Measurements from ENCODE around the gene PACSIN3. TPM values are rescaled to one million over a fixed set of nuclear protein-coding genes. Genes with fewer than 3 reads are reported as not detected.
"Not testable (repeated sequence)": the region's sequence is repeated elsewhere in the genome, so short reads cannot be mapped to it uniquely, and the experiment has no call there.

Gene PACSIN3
- total and polyA plus RNA-seq, 9 donors: 123 to 239 (median 203) TPM

- DNase-seq: no peak
- Histone ChIP-seq H3K27me3 (ENCODE audit: control insufficient read depth, insufficient read depth, low read length) (no peaks in the 10 kb centered on the region), H3K27ac (ENCODE audit: low read length) (no peak overlapping the region), H3K9me3 (replicated peaks; ENCODE audit: control insufficient read depth, low read depth, low read length) (no peaks in the 10 kb centered on the region), H3K4me1 (ENCODE audit: control insufficient read depth, insufficient read depth, low read length) (peaks cover 16% of the 10 kb centered on the region), H3K36me3 (ENCODE audit: control insufficient read depth, insufficient read depth, low read length) (peaks cover 8% of the 10 kb centered on the region), H3K4me3 (ENCODE audit: low read length) (no peak overlapping the region)
- no CpG with 5 or more reads among the region's 1 CpG for WGBS (ENCODE audit: insufficient coverage)
Observed at GRCh38 chr11:47220401-47220821, 34.2 kb upstream of the PACSIN3 start.

DNA sequence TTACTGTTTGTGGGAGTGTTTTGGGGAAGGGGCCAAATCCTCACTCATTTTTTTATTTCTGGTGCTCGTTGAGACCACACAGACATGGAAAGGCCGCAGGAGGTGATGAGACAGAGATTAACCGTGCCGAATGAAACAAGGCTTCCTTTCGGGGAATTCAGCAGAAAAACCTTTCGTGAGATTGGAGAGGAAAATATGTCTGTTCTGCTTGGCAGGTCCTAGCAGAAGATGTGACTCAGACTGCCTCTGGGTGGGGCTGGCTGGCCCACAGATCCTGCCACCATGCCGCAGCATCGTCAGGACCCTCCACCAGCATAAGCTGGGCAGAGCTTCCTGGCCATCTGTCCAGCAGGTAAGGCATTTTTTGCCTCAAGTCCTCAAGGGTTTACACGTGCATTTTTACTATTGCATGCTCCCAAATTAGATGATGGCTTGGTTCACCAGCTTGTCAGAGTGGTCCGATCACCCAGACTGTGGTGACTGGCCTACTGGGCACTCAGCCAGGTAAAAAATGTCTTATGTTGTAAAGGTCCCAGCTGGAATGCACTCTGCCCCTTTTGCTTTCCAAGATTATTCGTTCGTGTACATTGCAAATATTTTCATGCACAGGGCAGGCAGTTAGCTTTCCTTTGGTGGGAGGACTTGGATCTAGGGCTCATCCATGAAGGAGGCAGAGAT, 30.0 kb upstream of the PACSIN3 start:
- H3K36me3 ChIP-seq (ENCODE audit: control insufficient read depth, insufficient read depth, low read length): peaks cover 3% of the 10 kb centered on the region
- peaks cover 30% of the 10 kb centered on the region for H3K4me1 ChIP-seq (ENCODE audit: control insufficient read depth, insufficient read depth, low read length)
- peak; percentile 86 for DNase-seq
- H3K27me3 ChIP-seq (ENCODE audit: control insufficient read depth, insufficient read depth, low read length): no peaks in the 10 kb centered on the region
- peak overlapping the region; percentile 65 for H3K4me3 ChIP-seq (ENCODE audit: low read length)
- 4% methylated on average over 9 of the region's 12 CpGs for WGBS (ENCODE audit: insufficient coverage)
- H3K9me3 ChIP-seq (replicated peaks; ENCODE audit: control insufficient read depth, low read depth, low read length): no peaks in the 10 kb centered on the region
- peak overlapping the region; percentile 97 for H3K27ac ChIP-seq (ENCODE audit: low read length)

DNA sequence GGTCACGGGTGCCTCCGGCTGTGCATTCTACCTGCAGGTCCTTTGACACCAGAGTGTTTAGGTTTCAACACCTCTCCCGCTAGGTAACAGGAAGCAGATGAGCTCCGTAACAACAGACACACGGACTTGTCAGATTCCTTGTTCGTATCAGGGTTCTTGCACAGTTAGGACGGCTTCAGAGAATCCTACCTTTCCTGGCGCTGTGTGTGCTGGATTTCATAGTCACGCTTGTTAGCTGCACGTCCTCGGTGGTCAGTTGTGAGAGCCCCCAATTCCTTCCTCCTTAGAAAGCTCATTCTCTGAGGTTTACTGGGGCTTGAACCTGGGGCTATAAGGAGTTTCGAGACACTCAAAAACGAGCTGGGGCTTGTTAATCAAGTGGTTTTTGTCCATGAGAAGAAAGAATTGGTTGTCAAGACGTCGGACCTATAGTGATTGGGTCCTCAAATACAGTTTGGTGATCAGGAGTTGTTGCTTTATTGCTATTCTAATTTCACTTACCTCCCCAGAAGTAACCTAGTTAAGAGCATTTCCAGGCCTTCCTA, 29.2 kb upstream of the PACSIN3 start:
- H3K4me1 ChIP-seq (ENCODE audit: control insufficient read depth, insufficient read depth, low read length): peaks cover 30% of the 10 kb centered on the region
- H3K27ac ChIP-seq (ENCODE audit: low read length): peak overlapping the region; percentile 97
- WGBS (ENCODE audit: insufficient coverage): 7% methylated on average over 9 of the region's 15 CpGs
- H3K9me3 ChIP-seq (replicated peaks; ENCODE audit: control insufficient read depth, low read depth, low read length): no peaks in the 10 kb centered on the region
- no peaks in the 10 kb centered on the region for H3K27me3 ChIP-seq (ENCODE audit: control insufficient read depth, insufficient read depth, low read length)
- DNase-seq: no peak
- H3K4me3 ChIP-seq (ENCODE audit: low read length): peak overlapping the region; percentile 65
- peaks cover 3% of the 10 kb centered on the region for H3K36me3 ChIP-seq (ENCODE audit: control insufficient read depth, insufficient read depth, low read length)

DNA sequence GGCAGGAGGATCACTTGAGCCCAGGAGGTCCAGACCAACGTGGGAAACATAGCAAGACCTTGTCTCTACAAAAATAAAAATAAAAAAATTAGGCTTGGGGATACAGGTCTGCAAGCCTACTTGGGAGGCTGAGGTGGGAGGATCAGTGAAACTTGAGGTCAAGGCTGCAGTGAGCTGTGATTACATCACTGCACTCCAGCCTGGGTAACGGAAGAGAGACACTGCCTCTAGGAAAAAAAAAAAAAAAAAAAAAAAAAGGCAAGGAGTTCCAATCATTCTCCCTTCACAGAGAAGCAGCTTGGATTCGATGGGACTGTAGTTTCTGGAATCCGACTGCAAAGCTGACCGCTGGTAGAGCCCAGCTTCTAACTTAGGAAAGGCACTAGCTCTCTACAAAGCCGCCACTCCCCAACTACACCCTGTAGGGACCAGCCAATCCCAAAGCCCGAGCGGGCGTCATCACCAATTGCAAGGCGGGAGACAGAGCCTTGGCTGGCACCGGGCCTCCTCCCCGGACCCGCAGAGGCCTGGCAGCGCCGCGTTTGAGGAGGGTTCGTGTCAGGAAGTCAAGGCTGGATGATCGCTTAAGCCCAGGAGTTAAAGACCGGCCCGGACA, 27.8 kb upstream of the PACSIN3 start:
- H3K9me3 ChIP-seq (replicated peaks; ENCODE audit: control insufficient read depth, low read depth, low read length): no peaks in the 10 kb centered on the region
- peaks cover 30% of the 10 kb centered on the region for H3K4me1 ChIP-seq (ENCODE audit: control insufficient read depth, insufficient read depth, low read length)
- H3K27ac ChIP-seq (ENCODE audit: low read length): peak overlapping the region; percentile 97
- H3K27me3 ChIP-seq (ENCODE audit: control insufficient read depth, insufficient read depth, low read length): no peaks in the 10 kb centered on the region
- DNase-seq: peak; percentile 93
- H3K36me3 ChIP-seq (ENCODE audit: control insufficient read depth, insufficient read depth, low read length): no peaks in the 10 kb centered on the region
- H3K4me3 ChIP-seq (ENCODE audit: low read length): peak overlapping the region; percentile 65
- WGBS (ENCODE audit: insufficient coverage): 17% methylated on average over 14 of the region's 20 CpGs

DNA sequence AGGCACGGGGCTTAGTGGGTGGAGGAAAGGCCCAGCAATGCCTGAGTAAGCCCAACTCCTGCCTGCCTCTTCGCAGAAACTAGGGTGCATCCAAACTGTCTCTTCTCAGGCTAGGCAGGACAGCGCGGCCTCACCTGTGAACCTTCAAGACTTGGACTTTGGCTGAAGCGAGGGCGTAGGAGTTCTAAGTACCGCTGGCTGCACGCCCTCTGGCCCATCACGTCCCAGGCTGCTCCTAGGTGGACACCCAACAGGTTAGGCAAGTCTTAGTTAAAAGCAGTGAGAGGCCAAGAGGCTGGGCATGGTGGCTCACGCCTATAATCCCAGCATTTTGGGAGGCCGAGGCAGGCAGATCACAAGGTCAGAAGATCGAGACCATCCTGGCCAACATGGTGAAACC, 26.7 kb upstream of the PACSIN3 start:
- Histone ChIP-seq H3K9me3 (replicated peaks; ENCODE audit: control insufficient read depth, low read depth, low read length) (no peaks in the 10 kb centered on the region), H3K4me3 (ENCODE audit: low read length) (no peak overlapping the region), H3K27me3 (ENCODE audit: control insufficient read depth, insufficient read depth, low read length) (no peaks in the 10 kb centered on the region), H3K36me3 (ENCODE audit: control insufficient read depth, insufficient read depth, low read length) (no peaks in the 10 kb centered on the region), H3K4me1 (ENCODE audit: control insufficient read depth, insufficient read depth, low read length) (peaks cover 30% of the 10 kb centered on the region), H3K27ac (ENCODE audit: low read length) (no peak overlapping the region)
- 88% methylated on average over 10 of the region's 12 CpGs for WGBS (ENCODE audit: insufficient coverage)
- DNase-seq: no peak

DNA sequence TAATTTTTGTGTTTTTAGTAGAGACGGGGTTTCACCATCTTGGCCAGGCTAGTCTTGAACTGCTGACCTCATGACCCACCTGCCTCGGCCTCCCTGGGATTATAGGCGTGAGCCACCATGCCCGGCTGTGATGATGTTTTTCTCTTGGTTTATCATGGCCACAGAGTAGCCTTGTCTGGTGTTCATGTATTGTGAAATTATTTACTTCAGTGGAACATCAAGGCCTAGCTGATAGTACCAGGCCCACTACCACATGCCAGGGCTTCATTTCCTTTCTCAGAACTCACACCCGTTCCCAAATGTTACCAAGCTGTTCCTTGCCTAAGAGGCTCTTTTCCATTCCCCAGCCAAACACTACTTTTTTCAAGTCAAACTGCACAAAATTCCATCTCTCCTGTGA, 22.4 kb upstream of the PACSIN3 start:
- H3K27ac ChIP-seq (ENCODE audit: low read length): no peak overlapping the region
- no peak for DNase-seq
- no peaks in the 10 kb centered on the region for H3K4me1 ChIP-seq (ENCODE audit: control insufficient read depth, insufficient read depth, low read length)
- no peaks in the 10 kb centered on the region for H3K36me3 ChIP-seq (ENCODE audit: control insufficient read depth, insufficient read depth, low read length)
- 86% methylated on average over 3 of the region's 5 CpGs for WGBS (ENCODE audit: insufficient coverage)
- no peaks in the 10 kb centered on the region for H3K27me3 ChIP-seq (ENCODE audit: control insufficient read depth, insufficient read depth, low read length)
- H3K9me3 ChIP-seq (replicated peaks; ENCODE audit: control insufficient read depth, low read depth, low read length): no peaks in the 10 kb centered on the region
- H3K4me3 ChIP-seq (ENCODE audit: low read length): no peak overlapping the region

DNA sequence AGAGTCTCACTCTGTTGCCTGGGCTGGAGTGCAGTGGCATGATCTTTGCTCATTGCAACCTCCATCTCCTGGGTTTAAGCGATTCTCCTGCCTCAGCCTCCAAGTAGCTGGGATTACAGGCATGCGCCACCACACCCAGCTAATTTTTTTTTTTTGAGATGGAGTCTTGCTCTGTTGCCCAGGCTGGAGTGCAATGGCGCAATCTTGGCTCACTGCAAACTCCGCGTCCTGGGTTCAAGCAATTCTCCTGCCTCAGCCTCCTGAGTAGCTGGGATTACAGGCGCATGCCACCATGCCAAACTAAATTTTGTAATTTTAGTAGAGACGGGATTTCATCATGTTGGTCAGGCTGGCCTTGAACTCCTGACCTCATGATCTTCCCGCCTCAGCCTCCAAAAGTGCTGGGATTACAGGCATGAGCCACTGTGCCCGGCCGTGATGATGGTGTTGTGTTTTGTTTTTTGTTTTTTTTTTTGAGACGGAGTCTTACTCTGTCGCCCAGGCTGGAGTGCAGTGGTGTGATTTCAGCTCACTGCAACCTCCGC, 21.8 kb upstream of the PACSIN3 start:
- H3K27me3 ChIP-seq (ENCODE audit: control insufficient read depth, insufficient read depth, low read length); H3K4me3 ChIP-seq (ENCODE audit: low read length); DNase-seq; H3K9me3 ChIP-seq (replicated peaks; ENCODE audit: control insufficient read depth, low read depth, low read length); H3K36me3 ChIP-seq (ENCODE audit: control insufficient read depth, insufficient read depth, low read length); H3K4me1 ChIP-seq (ENCODE audit: control insufficient read depth, insufficient read depth, low read length); H3K27ac ChIP-seq (ENCODE audit: low read length): not testable (repeated sequence)
- 96% methylated on average over 9 of the region's 13 CpGs for WGBS (ENCODE audit: insufficient coverage)

- Histone ChIP-seq H3K4me1 (ENCODE audit: control insufficient read depth, insufficient read depth, low read length) (no peaks in the 10 kb centered on the region), H3K27ac (ENCODE audit: low read length) (no peak overlapping the region), H3K36me3 (ENCODE audit: control insufficient read depth, insufficient read depth, low read length) (no peaks in the 10 kb centered on the region), H3K4me3 (ENCODE audit: low read length) (no peak overlapping the region), H3K27me3 (ENCODE audit: control insufficient read depth, insufficient read depth, low read length) (no peaks in the 10 kb centered on the region), H3K9me3 (replicated peaks; ENCODE audit: control insufficient read depth, low read depth, low read length) (no peaks in the 10 kb centered on the region)
- WGBS (ENCODE audit: insufficient coverage): 78% methylated on average over 6 of the region's 6 CpGs
- no peak for DNase-seq
Observed at GRCh38 chr11:47207459-47207858, 21.2 kb upstream of the PACSIN3 start.

- H3K4me1 ChIP-seq (ENCODE audit: control insufficient read depth, insufficient read depth, low read length); H3K27ac ChIP-seq (ENCODE audit: low read length); H3K9me3 ChIP-seq (replicated peaks; ENCODE audit: control insufficient read depth, low read depth, low read length); H3K36me3 ChIP-seq (ENCODE audit: control insufficient read depth, insufficient read depth, low read length); H3K4me3 ChIP-seq (ENCODE audit: low read length); H3K27me3 ChIP-seq (ENCODE audit: control insufficient read depth, insufficient read depth, low read length); DNase-seq: not testable (repeated sequence)
- WGBS (ENCODE audit: insufficient coverage): 100% methylated on average over 1 of the region's 5 CpGs
Observed at GRCh38 chr11:47206577-47206976, 20.3 kb upstream of the PACSIN3 start.

DNA sequence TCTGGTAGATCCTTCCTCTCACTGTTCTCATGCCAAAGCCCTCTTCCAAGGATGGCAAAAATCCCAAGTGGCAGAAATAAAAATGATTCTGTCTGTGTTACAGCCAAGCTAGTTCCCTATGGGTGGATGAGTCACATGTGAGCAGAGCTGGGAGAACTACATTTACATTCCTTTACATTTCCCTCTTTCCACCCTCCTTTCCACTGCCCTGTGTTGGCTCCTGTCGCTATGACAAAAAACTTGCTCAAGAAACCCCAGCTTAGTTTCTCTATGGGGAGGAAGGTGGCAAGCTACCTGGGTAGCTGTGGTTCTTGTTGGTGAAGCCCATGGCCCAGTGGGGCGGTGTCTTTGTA, 18.4 kb upstream of the PACSIN3 start:
- Histone ChIP-seq H3K9me3 (replicated peaks; ENCODE audit: control insufficient read depth, low read depth, low read length) (no peaks in the 10 kb centered on the region), H3K27me3 (ENCODE audit: control insufficient read depth, insufficient read depth, low read length) (peaks cover 2% of the 10 kb centered on the region), H3K4me1 (ENCODE audit: control insufficient read depth, insufficient read depth, low read length) (no peaks in the 10 kb centered on the region), H3K27ac (ENCODE audit: low read length) (no peak overlapping the region), H3K36me3 (ENCODE audit: control insufficient read depth, insufficient read depth, low read length) (no peaks in the 10 kb centered on the region), H3K4me3 (ENCODE audit: low read length) (no peak overlapping the region)
- WGBS (ENCODE audit: insufficient coverage): 100% methylated on average over 1 of the region's 2 CpGs
- DNase-seq: no peak
